Muscle of leg (tissue), 16 donors: ENCODE results near the gene MFSD2B. TPM values are rescaled to one million over a fixed set of nuclear protein-coding genes. Genes with fewer than 3 reads are reported as not detected.

Experiments used
- DNase-seq: peaks from one replicate; pipeline ENCODE4 v3.0.0; 2013
- H3K27ac ChIP-seq: one replicate; pipeline ENCODE4 v1.5.1; 2013; ENCODE audit warnings: mild to moderate bottlenecking, low read length, control low read depth
- H3K27me3 ChIP-seq: one replicate; pipeline ENCODE4 v1.6.1; 2013; ENCODE audit warnings: low read length; ENCODE audit not compliant: control insufficient read depth, insufficient read depth
- H3K36me3 ChIP-seq: one replicate; pipeline ENCODE4 v1.6.1; 2013; ENCODE audit warnings: low read length; ENCODE audit not compliant: control insufficient read depth, insufficient read depth
- H3K4me1 ChIP-seq: one replicate; pipeline ENCODE4 v1.6.1; 2013; ENCODE audit warnings: low read length; ENCODE audit not compliant: control insufficient read depth, insufficient read depth
- H3K4me3 ChIP-seq: one replicate; pipeline ENCODE4 v1.5.1; 2013; ENCODE audit warnings: low read length, control low read depth
- H3K9me3 ChIP-seq: replicated peaks from 2 replicates; pipeline ENCODE4 v1.6.1; 2013; ENCODE audit warnings: low read depth, low read length; ENCODE audit not compliant: control insufficient read depth
- WGBS: methylation state at CpG from one replicate; pipeline ENCODE4 v1.1.5; 2013; ENCODE audit warnings: missing lambda C conversion rate; ENCODE audit not compliant: insufficient coverage; 5-methylcytosine and 5-hydroxymethylcytosine counted together
- long read RNA-seq, 11 donors: transcript quantifications; one replicate each; lab custom pipeline, GENCODE V29; 2026
- polyA plus RNA-seq, 8 donors: library from polyadenylated mRNA; unstranded; fragments of 120-200 nt; gene quantifications; one replicate each; pipeline versions ENCODE4 v1.2.1 to v1.2.3, GENCODE V29; 2013; ENCODE audit warnings: inconsistent platforms in 1 of 8, low replicate concordance in 1 of 8; ENCODE audit not compliant: insufficient read length in 8 of 8, insufficient read depth in 1 of 8
- total RNA-seq: library from RNA; stranded (reverse); fragments of 120-200 nt; gene quantifications from one replicate; pipeline ENCODE4 v1.2.4, GENCODE V29; 2013

MFSD2B gene, protein sequence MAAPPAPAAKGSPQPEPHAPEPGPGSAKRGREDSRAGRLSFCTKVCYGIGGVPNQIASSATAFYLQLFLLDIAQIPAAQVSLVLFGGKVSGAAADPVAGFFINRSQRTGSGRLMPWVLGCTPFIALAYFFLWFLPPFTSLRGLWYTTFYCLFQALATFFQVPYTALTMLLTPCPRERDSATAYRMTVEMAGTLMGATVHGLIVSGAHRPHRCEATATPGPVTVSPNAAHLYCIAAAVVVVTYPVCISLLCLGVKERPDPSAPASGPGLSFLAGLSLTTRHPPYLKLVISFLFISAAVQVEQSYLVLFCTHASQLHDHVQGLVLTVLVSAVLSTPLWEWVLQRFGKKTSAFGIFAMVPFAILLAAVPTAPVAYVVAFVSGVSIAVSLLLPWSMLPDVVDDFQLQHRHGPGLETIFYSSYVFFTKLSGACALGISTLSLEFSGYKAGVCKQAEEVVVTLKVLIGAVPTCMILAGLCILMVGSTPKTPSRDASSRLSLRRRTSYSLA
- total RNA-seq (0.18 TPM), polyA plus RNA-seq (1 to 10 TPM; 1.4 to 3.5 (median 2.3) TPM)
- long read RNA-seq, donor 1 = 0 reads
- long read RNA-seq, donor 2 = 0 reads
- long read RNA-seq, donor 3 = 0 reads
- long read RNA-seq, donor 4 = 0 reads
- long read RNA-seq, donor 5 = 0 reads
- long read RNA-seq, donor 6 = 0 reads
- long read RNA-seq, donor 7 = 0 reads
- long read RNA-seq, donor 8 = 0 reads
- long read RNA-seq, donor 9, partial matches to known transcripts = 26 of 26 reads
- long read RNA-seq, donor 9, other reads (novel, unspliced or antisense) = 0 of 26 reads
- long read RNA-seq, donor 10 = 0 reads
- long read RNA-seq, donor 11, partial matches to known transcripts = 0 of 5 reads
- long read RNA-seq, donor 11, other reads (novel, unspliced or antisense) = 5 of 5 reads

DNA sequence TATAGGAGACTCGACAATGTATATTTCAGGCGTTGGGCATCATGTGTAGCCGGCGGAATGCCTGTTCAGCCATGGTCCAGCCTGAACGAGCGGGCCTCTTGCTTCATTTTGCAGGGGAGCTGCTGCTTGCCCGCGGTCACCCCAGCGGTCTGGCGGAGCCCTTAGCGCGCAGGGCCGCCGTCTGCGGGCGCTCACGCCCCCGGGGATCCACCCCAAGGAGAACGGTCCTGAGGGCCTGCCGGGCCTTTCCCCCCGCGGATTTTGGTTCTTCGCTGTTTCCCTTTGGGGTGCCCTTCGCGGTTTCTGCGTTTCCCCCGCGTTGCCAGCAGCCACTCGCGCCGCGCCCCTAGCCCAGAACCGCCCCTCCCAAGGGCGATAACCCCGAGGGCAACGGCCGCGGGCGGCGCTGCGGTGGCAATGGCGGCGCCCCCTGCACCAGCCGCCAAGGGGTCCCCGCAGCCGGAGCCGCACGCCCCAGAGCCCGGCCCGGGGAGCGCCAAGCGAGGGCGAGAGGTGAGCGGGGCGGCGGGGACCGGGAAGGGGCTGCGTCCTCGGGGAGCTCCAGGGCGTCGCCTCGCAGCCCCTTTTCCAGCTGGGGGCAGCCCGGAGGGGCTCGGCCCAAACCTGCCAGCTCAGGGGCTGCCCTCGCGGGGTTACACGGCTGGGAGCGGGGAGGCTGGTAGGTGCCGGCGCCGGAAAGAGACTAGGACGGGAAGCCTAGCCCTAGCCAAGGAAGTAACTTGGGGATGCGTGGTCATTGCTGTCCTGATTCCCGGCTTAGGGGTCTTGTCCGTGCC is at the start of gene MFSD2B:
MFSD2B (plus strand) TSS at position 406 of the 797 bp plus-strand sequence; CDS start at position 418, 12 bp downstream.
- Histone ChIP-seq H3K27me3 (peaks cover 33% of the 10 kb centered on the region), H3K36me3 (no peaks in the 10 kb centered on the region), H3K4me3 (peak within 1 kb of the TSS; percentile 47), H3K27ac (no peak within 1 kb of the TSS), H3K9me3 (no peaks in the 10 kb centered on the region), H3K4me1 (peaks cover 12% of the 10 kb centered on the region)
- 2% methylated on average over 72 of the region's 75 CpGs for WGBS
- no peak for DNase-seq

DNA sequence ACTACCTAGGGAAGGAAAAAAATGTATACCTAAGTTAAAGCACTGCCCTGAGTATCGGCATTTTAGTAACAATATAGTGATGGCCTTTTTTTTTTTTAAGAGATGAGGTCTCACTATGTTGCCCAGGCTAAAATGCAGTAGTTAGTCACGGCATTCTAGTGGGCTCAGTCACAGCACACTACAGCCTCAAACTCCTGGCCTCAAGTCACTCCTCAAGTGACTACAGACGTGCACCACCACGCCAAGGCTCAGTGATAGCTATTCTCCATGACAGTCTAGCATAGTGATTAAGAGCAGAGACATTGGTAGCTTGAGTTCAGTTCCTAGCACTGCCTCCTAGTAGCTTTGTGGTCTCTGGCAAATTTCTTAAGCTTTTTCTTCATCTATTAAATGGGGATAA is 42.0 kb upstream of the MFSD2B start:
- Histone ChIP-seq H3K9me3 (no peaks in the 10 kb centered on the region), H3K4me1 (no peaks in the 10 kb centered on the region), H3K27ac (no peak overlapping the region), H3K4me3 (no peak overlapping the region), H3K27me3 (no peaks in the 10 kb centered on the region), H3K36me3 (peaks cover 18% of the 10 kb centered on the region)
- WGBS = 90% methylated on average over 2 of the region's 4 CpGs
- DNase-seq = no peak

DNA sequence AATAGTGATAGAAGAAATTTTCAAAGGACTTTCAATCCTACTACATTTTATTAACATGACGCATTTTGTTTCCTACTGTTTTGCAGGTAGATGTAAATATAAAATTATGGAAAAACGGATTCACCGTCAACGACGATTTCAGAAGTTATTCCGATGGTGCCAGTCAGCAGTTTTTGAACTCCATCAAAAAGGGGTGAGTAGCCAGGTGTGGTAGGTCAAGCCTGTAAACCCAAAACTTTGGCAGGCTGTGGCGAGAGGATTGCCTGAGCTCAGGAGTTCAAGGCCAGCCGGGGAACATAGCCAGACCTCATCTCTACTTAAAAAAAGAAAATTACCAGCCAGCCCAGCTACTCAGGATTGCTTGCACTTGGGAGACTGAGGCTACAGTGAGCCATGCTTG is 33.0 kb upstream of the MFSD2B start:
- DNase-seq = no peak
- H3K36me3 ChIP-seq = peaks cover 28% of the 10 kb centered on the region

DNA sequence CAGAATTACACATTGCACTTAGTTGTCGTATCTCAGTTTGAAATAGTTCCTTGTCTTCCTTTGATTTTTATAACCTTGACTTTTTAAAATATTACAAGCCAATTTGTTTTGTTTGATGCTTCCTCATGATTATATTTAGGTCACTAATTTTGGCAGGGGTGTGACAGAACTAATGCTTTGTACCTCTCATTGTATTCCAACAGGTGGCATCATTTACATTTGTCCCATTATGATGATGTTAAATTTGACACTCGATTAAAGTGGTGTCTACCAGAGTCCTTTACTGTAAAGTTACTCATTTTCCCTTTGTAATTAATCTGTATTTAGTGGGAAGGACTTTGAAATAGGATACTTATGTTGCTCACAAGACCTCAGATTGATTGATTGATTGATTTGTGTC is 21.5 kb upstream of the MFSD2B start:
- H3K36me3 ChIP-seq = peaks cover 22% of the 10 kb centered on the region
- no peak overlapping the region for H3K4me3 ChIP-seq
- no peaks in the 10 kb centered on the region for H3K4me1 ChIP-seq
- no peaks in the 10 kb centered on the region for H3K27me3 ChIP-seq
- no CpG with 5 or more reads among the region's 2 CpGs for WGBS
- peak; percentile 14 for DNase-seq
- no peak overlapping the region for H3K27ac ChIP-seq
- H3K9me3 ChIP-seq = no peaks in the 10 kb centered on the region

More for the DNA sequence above, 33.0 kb upstream of the MFSD2B start:
- Histone ChIP-seq H3K4me1 (no peaks in the 10 kb centered on the region), H3K27ac (no peak overlapping the region), H3K9me3 (no peaks in the 10 kb centered on the region), H3K4me3 (no peak overlapping the region), H3K27me3 (no peaks in the 10 kb centered on the region)
- WGBS = 95% methylated on average over 5 of the region's 8 CpGs

DNA sequence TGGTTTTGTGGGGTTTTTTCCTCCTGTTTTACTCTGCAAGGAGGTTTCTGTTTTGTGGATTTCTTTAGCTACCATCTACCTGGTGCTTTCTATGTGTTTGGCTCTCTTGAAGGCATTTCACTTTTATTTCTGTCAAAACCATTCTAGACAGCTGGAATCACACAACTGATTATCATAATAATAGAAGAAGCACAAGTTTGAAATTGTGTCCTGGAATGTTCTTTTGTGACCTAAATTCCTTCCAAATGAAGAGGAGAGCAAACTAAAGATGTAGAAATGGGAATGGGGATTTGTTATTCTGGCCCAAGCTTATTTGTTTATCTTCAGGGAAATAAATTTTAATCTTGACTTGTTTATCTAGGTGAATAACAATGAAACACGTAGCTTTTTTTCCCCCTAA is 17.0 kb upstream of the MFSD2B start:
- Histone ChIP-seq H3K4me1 (no peaks in the 10 kb centered on the region), H3K9me3 (no peaks in the 10 kb centered on the region), H3K27ac (no peak overlapping the region), H3K4me3 (no peak overlapping the region), H3K27me3 (no peaks in the 10 kb centered on the region), H3K36me3 (peaks cover 7% of the 10 kb centered on the region)
- WGBS = no CpG with 5 or more reads among the region's 1 CpG
- DNase-seq = no peak

DNA sequence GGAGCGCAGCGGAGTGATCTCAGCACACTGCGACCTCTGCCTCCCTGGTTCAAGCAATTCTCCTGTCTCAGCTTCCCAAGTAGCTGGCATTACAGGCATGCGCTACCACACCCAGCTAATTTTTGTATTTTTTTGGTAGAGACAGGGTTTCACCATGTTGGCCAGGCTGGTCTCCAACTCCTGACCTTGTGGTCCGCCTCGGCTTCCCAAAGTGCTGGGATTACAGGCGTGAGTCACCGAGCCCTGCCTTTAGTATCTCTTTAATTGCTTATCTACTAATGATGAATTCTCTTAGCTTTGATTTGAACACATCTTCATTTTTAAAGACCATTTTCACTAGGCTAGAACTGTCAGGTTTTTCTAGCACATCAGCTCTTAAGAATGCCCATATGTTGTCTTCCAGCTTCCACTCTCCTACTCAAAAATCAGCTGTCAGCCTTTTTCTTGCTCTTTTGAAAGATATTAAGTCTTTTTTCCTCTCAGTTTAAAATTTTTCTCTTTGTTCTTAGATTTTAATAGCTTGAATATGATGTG is 16.1 kb upstream of the MFSD2B start:
- DNase-seq = no peak
- Histone ChIP-seq H3K4me3 (no peak overlapping the region), H3K36me3 (peaks cover 6% of the 10 kb centered on the region), H3K27me3 (no peaks in the 10 kb centered on the region), H3K27ac (no peak overlapping the region), H3K9me3 (no peaks in the 10 kb centered on the region), H3K4me1 (no peaks in the 10 kb centered on the region)
- WGBS = 100% methylated on average over 2 of the region's 8 CpGs

DNA sequence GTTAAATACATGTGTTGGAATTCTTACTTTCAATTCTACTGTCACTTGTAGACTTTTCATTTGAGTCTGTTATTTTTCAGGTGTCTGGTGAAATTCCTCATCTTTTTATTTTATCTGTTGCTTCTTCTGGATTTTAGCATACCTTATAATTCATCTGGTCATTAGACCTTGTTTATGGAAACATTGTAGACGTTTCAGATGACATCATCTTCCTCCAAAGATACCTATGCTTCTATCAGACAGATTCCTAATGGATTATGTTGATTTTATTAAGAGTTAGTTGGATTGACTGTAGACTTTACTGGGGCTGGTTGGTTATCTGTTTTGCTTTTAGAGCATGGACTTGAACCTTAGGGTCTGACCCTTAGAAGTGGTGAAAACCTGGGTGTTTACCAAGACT is 15.3 kb upstream of the MFSD2B start:
- Histone ChIP-seq H3K4me3 (no peak overlapping the region), H3K4me1 (no peaks in the 10 kb centered on the region), H3K36me3 (peaks cover 4% of the 10 kb centered on the region), H3K27me3 (no peaks in the 10 kb centered on the region), H3K9me3 (no peaks in the 10 kb centered on the region), H3K27ac (no peak overlapping the region)
- DNase-seq = no peak
- no CpG with 5 or more reads among the region's 1 CpG for WGBS

DNA sequence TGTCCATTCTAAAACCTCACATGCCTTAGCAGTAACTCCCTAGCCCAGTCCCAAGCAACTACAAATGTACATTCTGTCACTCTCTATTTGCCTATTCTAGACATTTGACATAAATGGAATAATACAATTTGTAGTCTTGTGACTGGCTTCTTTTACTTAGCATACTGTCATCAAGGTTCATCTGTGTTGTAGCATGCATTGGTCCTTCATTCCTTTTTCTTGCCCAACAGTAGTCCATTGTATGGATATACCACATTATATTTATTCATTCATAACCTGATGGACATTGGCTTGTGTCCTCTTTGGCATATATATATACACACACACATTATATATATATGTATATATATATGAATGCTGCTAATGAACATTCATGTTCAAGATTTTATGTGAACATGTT is 2.2 kb upstream of the MFSD2B start:
- no peak overlapping the region for H3K4me3 ChIP-seq
- no peaks in the 10 kb centered on the region for H3K9me3 ChIP-seq
- no peak overlapping the region for H3K27ac ChIP-seq
- peaks cover 12% of the 10 kb centered on the region for H3K4me1 ChIP-seq
- H3K27me3 ChIP-seq = peaks cover 33% of the 10 kb centered on the region
- no peak for DNase-seq
- H3K36me3 ChIP-seq = no peaks in the 10 kb centered on the region

DNA sequence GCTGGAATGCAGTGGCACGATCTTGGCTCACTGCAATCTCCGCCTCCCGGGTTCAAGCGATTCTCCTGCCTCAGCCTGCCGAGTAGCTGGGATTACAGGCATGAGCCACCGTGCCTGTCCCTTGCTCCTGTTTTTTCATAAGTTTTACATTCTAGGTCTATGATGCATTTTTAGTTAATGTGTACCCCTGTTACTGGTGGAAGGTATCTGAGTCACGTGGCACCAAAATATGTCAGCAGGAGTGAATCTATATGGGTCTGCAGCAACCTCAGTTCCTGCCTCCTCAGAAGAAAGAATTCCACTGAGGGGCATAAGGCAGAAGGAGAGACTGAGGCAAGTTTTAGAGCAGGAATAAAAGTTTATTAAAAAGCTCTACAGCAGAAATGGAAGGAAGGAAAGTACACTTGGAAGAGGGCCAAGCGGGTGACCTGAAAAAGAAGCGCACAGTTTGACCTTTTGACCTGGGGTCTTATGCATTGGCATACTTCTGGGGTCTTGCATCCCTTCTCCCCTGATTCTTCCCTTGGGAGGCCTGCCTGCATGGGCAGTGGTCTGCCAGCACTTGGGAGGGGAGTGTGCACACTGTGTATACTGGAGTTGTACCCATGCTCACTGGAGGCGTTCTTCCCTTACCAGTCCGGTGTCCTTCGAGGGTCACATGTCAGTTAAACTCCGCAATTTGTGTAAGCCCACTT is 1.1 kb upstream of the MFSD2B start:
- no peak overlapping the region for H3K27ac ChIP-seq
- no peak for DNase-seq
- 88% methylated on average over 4 of the region's 13 CpGs for WGBS
- no peaks in the 10 kb centered on the region for H3K36me3 ChIP-seq
- no peak overlapping the region for H3K4me3 ChIP-seq
- H3K27me3 ChIP-seq = peaks cover 33% of the 10 kb centered on the region
- peaks cover 12% of the 10 kb centered on the region for H3K4me1 ChIP-seq
- H3K9me3 ChIP-seq = no peaks in the 10 kb centered on the region
